ENCODE data around the gene GNG14.

DNA sequence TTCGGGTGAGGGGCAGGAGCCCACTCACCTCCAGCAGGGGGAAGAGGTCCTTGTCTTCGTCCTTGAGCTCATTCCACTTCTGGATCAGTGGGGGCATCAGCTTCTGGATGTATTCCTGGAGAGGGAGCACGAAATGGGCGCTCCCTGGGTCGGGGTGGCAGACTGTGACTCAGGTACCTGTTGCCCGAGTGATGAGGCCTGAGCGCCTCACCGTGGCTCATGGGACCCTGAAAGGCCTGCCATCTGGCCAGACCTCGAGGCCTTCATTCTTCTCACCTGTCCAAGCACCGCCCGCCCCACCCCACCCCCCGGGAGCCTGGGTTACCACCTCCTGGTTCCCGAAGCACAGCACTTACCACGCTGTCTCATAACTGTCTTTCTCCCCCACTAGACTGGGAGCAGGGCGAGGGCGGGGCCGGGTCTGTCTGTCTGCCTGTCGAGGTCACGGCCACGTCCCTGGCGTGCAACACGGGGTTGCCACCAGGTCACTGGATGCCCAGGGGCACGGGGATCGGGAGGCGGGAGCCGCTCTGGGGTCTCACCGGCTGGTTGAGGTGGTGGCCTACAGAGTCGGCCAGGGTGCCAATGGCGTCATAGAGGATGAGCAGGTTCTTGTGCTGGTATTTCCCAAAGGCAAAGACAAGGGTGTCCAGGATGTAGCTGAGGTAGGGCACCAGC lies 18.0 kb downstream of the GNG14 start:
- TF ChIP-seq, protein P1, sequence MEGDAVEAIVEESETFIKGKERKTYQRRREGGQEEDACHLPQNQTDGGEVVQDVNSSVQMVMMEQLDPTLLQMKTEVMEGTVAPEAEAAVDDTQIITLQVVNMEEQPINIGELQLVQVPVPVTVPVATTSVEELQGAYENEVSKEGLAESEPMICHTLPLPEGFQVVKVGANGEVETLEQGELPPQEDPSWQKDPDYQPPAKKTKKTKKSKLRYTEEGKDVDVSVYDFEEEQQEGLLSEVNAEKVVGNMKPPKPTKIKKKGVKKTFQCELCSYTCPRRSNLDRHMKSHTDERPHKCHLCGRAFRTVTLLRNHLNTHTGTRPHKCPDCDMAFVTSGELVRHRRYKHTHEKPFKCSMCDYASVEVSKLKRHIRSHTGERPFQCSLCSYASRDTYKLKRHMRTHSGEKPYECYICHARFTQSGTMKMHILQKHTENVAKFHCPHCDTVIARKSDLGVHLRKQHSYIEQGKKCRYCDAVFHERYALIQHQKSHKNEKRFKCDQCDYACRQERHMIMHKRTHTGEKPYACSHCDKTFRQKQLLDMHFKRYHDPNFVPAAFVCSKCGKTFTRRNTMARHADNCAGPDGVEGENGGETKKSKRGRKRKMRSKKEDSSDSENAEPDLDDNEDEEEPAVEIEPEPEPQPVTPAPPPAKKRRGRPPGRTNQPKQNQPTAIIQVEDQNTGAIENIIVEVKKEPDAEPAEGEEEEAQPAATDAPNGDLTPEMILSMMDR (IDR thresholded peaks at IDR 0.05) = no peak
- no peak for TF ChIP-seq POLR2A (IDR thresholded peaks at IDR 0.05)
